Osteoblast (primary cell): Measurements from ENCODE around the gene SENP3. TPM values are rescaled to one million over a fixed set of nuclear protein-coding genes. Genes with fewer than 3 reads are reported as not detected.

ENCODE experiments used
- small RNA-seq: library from RNA; depleted of rRNA; stranded (forward); fragments of <200 nt; gene quantifications from one replicate; pipeline ENCODE3, GENCODE V24; 2012
- total RNA-seq: library from RNA; depleted of rRNA; stranded (reverse); fragments of >200 nt; gene quantifications from 2 replicates; pipeline ENCODE4 v1.2.3, GENCODE V29; 2012

The SENP3 gene
- total RNA-seq, 1 donor, result 68.0 TPM

Small RNA genes within 50 kb of the gene (small RNA-seq; reads per million reads assigned to genes)
- not detected for gene CD68
- not detected for gene RF00019
- not detected for gene SNORA48
- gene SNORD10, result not detected

Other genes with a start within 250 kb of the SENP3 start
- gene GPS2, start 246.6 kb upstream of the SENP3 start, total RNA-seq, result 46.9 and 48.1 TPM in 2 replicates
- 14.7 and 18.8 TPM in 2 replicates for gene NEURL4, start 232.6 kb upstream of the SENP3 start, total RNA-seq
- gene ACAP1, start 225.4 kb upstream of the SENP3 start, total RNA-seq, result 0.59 TPM in 1 of 2 replicates, not detected in the other
- gene KCTD11, start 209.8 kb upstream of the SENP3 start, total RNA-seq, result 11.5 and 11.9 TPM in 2 replicates
- not detected in 2 replicates for gene TMEM95, start 206.8 kb upstream of the SENP3 start, total RNA-seq
- gene TNK1, start 180.8 kb upstream of the SENP3 start, total RNA-seq, result 0.36 TPM in 1 of 2 replicates, not detected in the other
- gene PLSCR3, start 167.4 kb upstream of the SENP3 start, total RNA-seq, result 19.4 and 27.9 TPM in 2 replicates
- gene TMEM256, start 157.8 kb upstream of the SENP3 start, total RNA-seq, result 59.4 and 84.6 TPM in 2 replicates
- 5.3 and 5.8 TPM in 2 replicates for gene NLGN2, start 154.1 kb upstream of the SENP3 start, total RNA-seq
- gene SPEM1, start 141.6 kb upstream of the SENP3 start, total RNA-seq, result not detected in 2 replicates
- not detected in 2 replicates for gene SPEM2, start 136.3 kb upstream of the SENP3 start, total RNA-seq
- not detected in 2 replicates for gene SPEM3, start 133.1 kb upstream of the SENP3 start, total RNA-seq
- 1.2 and 1.8 TPM in 2 replicates for gene TMEM102, start 126.5 kb upstream of the SENP3 start, total RNA-seq
- 0.29 and 0.36 TPM in 2 replicates for gene FGF11, start 122.4 kb upstream of the SENP3 start, total RNA-seq
- gene CHRNB1, start 116.9 kb upstream of the SENP3 start, total RNA-seq, result 5.3 and 5.4 TPM in 2 replicates
- 36.2 and 36.5 TPM in 2 replicates for gene ZBTB4, start 82.3 kb upstream of the SENP3 start, total RNA-seq
- not detected in 2 replicates for gene SLC35G6, start 80.5 kb upstream of the SENP3 start, total RNA-seq
- 95.9 and 101 TPM in 2 replicates for gene POLR2A, start 77.6 kb upstream of the SENP3 start, total RNA-seq
- 11.2 and 12.7 TPM in 2 replicates for gene TNFSF12, start 12.9 kb upstream of the SENP3 start, total RNA-seq
- gene TNFSF13, start 3.2 kb upstream of the SENP3 start, total RNA-seq, result 0.59 and 1.1 TPM in 2 replicates
- gene CD68, start 17.7 kb downstream of the SENP3 start, total RNA-seq, result 31.8 and 55.7 TPM in 2 replicates
- gene MPDU1, start 21.9 kb downstream of the SENP3 start, total RNA-seq, result 60.1 and 64.1 TPM in 2 replicates
- gene SOX15, start 28.2 kb downstream of the SENP3 start, total RNA-seq, result 0.59 and 0.72 TPM in 2 replicates
- gene FXR2, start 53.0 kb downstream of the SENP3 start, total RNA-seq, result 41.8 and 42.7 TPM in 2 replicates
- gene SAT2, start 65.9 kb downstream of the SENP3 start, total RNA-seq, result 41.3 and 52.5 TPM in 2 replicates
- gene SHBG, start 68.2 kb downstream of the SENP3 start, total RNA-seq, result 0.36 and 0.88 TPM in 2 replicates
- under 0.01 TPM in 1 of 2 replicates, not detected in the other for gene ATP1B2, start 89.0 kb downstream of the SENP3 start, total RNA-seq
- gene TP53, start 125.6 kb downstream of the SENP3 start, total RNA-seq, result 63.9 and 71.3 TPM in 2 replicates
- 3.5 and 4.3 TPM in 2 replicates for gene WRAP53, start 126.6 kb downstream of the SENP3 start, total RNA-seq
- gene EFNB3, start 143.3 kb downstream of the SENP3 start, total RNA-seq, result 1.8 and 2.7 TPM in 2 replicates
- gene DNAH2, start 155.8 kb downstream of the SENP3 start, total RNA-seq, result under 0.01 and 0.88 TPM in 2 replicates